ENCODE measurements around the gene DRD3. TPM values are rescaled to one million over a fixed set of nuclear protein-coding genes. Genes with fewer than 3 reads are reported as not detected.

The DRD3 gene
- total and polyA plus RNA-seq, 7 donors, result not detected

DNA sequence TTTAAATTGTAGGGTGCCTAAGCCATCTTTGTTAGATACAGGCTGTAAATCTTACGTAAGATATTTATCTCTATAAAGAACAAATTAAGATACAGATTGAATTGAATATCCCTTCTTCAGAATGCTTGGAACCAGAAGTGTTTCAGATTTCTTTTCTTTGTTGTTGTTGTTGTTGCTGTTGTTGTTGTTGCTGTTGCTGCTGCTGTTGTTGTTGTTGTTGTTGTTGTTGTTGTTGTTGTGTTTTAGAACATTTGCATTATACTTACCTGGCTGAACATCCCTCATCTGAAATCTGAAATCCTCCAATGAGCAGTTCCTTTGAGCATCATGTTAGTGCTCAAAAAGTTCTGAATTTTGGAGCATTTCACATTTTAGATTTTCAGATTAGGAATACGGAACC lies 95.7 kb downstream of the DRD3 start:
- no peak overlapping the region for H3K27ac ChIP-seq
- H3K4me3 ChIP-seq, result no peak overlapping the region
- WGBS, 3 donors, result 96 to 99% (median 98%) methylated on average over 2 of the region's 2 CpGs
- intact Hi-C loops (cut with DNase I), result no loop called here
- H3K36me3 ChIP-seq (ENCODE audit: insufficient read depth in 1 of 2, low read depth in 1 of 2), result peaks cover 14 to 95% of the 10 kb centered on the region in 2 donors
- TF ChIP-seq, protein P1, sequence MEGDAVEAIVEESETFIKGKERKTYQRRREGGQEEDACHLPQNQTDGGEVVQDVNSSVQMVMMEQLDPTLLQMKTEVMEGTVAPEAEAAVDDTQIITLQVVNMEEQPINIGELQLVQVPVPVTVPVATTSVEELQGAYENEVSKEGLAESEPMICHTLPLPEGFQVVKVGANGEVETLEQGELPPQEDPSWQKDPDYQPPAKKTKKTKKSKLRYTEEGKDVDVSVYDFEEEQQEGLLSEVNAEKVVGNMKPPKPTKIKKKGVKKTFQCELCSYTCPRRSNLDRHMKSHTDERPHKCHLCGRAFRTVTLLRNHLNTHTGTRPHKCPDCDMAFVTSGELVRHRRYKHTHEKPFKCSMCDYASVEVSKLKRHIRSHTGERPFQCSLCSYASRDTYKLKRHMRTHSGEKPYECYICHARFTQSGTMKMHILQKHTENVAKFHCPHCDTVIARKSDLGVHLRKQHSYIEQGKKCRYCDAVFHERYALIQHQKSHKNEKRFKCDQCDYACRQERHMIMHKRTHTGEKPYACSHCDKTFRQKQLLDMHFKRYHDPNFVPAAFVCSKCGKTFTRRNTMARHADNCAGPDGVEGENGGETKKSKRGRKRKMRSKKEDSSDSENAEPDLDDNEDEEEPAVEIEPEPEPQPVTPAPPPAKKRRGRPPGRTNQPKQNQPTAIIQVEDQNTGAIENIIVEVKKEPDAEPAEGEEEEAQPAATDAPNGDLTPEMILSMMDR (IDR thresholded peaks at IDR 0.05), result no peak
- no peaks in the 10 kb centered on the region for H3K4me1 ChIP-seq
- DNase-seq (no peak), ATAC-seq (no peak)
- no peaks in the 10 kb centered on the region for H3K9me3 ChIP-seq
- no peaks in the 10 kb centered on the region for H3K27me3 ChIP-seq (ENCODE audit: insufficient read depth in 3 of 3, low read length in 2 of 3)

DNA sequence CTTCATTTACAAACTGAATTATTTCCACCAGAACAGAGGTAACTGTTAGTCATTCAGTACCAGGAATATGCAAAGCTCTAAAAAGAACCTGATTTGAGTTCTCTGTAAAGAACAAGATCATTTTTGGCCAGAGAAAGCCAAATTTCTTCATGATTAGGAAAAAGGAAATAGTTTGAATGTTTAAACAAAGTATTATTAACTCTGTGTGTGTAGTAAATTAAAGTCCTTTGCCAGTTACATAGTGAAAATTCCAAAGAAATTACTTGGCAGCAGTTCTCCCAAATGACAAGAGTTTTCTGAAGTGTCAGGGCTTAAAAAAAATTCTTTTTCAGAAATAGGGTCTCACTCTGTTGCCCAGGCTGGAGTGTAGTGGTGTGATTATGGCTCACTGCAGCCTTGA lies 97.8 kb downstream of the DRD3 start:
- Histone ChIP-seq H3K4me1 (no peaks in the 10 kb centered on the region), H3K4me3 (no peak overlapping the region), H3K9me3 (no peaks in the 10 kb centered on the region), H3K27me3 (ENCODE audit: insufficient read depth in 3 of 3, low read length in 2 of 3) (no peaks in the 10 kb centered on the region), H3K36me3 (ENCODE audit: insufficient read depth in 1 of 2, low read depth in 1 of 2) (peaks cover 14 to 96% of the 10 kb centered on the region in 2 donors), H3K27ac (no peak overlapping the region)
- no peak for DNase-seq
- intact Hi-C loops (cut with DNase I), result no loop called here
- TF ChIP-seq, protein P1 (IDR thresholded peaks at IDR 0.05), result no peak
- no peak for ATAC-seq

DNA sequence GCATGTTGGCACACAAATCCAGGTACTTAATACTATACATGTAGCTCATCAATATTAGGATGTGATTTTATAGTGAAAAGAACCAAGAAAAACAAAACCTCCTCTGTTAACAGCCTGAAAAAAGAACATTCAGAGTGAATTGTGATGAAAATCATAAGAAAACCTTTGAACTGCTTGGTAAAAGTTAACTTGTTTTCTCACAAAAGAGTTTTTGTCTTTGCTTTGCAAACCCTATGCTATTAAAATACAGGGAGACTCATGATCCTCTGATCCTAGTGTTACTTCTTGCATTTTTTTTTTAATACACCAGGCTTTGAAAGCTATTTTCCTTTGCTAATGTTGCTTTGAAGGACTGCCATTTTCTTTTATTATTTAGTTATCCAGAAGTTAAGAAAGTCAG lies 98.7 kb downstream of the DRD3 start:
- peaks cover 9 to 96% of the 10 kb centered on the region in 2 donors for H3K36me3 ChIP-seq (ENCODE audit: insufficient read depth in 1 of 2, low read depth in 1 of 2)
- no peak overlapping the region for H3K27ac ChIP-seq
- TF ChIP-seq, protein P1 (IDR thresholded peaks at IDR 0.05), result no peak

DNA sequence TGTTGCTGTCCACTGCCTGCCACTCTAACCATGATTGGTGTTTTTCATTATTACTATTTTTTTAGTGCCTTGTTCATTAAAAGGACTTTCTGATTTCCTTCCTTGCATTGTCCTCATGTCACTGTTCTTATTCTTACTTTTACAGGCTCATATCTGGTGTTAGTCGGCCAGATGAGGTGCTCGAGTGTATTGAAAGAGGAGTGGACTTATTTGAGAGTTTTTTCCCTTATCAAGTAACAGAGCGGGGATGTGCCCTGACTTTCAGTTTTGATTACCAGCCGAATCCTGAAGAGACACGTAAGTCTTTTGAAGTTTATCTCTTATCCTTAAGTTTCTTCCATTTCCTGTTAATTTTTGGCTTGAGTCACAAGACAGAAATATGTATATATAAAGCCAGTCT lies 99.1 kb downstream of the DRD3 start:
- no peak for DNase-seq
- intact Hi-C loops (cut with DNase I), result no loop called here
- H3K4me1 ChIP-seq, result no peaks in the 10 kb centered on the region
- whole genome bisulfite sequencing, 3 donors, result 72 to 81% (median 81%) methylated on average over 5 of the region's 5 CpGs
- H3K27me3 ChIP-seq (ENCODE audit: insufficient read depth in 3 of 3, low read length in 2 of 3), result no peaks in the 10 kb centered on the region
- H3K36me3 ChIP-seq (ENCODE audit: insufficient read depth in 1 of 2, low read depth in 1 of 2), result peaks cover 9 to 96% of the 10 kb centered on the region in 2 donors
- no peak for ATAC-seq
- no peak overlapping the region for H3K27ac ChIP-seq
- H3K9me3 ChIP-seq, result no peaks in the 10 kb centered on the region
- TF ChIP-seq, protein P1 (IDR thresholded peaks at IDR 0.05), result no peak
- no peak overlapping the region for H3K4me3 ChIP-seq

More for the DNA sequence above, 98.7 kb downstream of the DRD3 start:
- Histone ChIP-seq H3K4me3 (no peak overlapping the region), H3K27me3 (ENCODE audit: insufficient read depth in 3 of 3, low read length in 2 of 3) (no peaks in the 10 kb centered on the region), H3K9me3 (no peaks in the 10 kb centered on the region), H3K4me1 (no peaks in the 10 kb centered on the region)
- DNase-seq (no peak), ATAC-seq (no peak)
- intact Hi-C loops (cut with DNase I), result no loop called here

DNA sequence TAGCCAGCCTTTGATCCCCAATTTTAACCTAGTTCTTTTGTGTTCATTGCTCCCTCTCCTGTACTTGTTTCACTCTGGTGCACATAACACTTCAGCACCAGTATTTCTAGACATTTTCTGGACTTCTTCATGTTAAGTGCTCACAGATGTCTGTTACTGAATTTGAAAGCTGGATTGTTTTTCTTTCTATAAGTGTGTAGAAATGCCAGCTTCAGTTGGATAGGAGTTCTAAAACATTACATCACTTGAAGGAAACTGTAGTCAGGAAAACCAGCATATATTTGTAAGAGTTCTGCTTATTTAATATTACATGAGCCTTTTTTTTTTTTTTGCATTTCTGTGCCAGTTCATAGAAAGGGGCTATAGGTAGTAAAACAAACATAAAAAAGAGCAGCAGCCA lies 100.7 kb downstream of the DRD3 start:
- DNase-seq (no peak), ATAC-seq (no peak)
- H3K27ac ChIP-seq, result no peak overlapping the region
- H3K36me3 ChIP-seq (ENCODE audit: insufficient read depth in 1 of 2, low read depth in 1 of 2), result peaks cover 16 to 98% of the 10 kb centered on the region in 2 donors
- H3K4me1 ChIP-seq, result no peaks in the 10 kb centered on the region
- H3K9me3 ChIP-seq, result no peaks in the 10 kb centered on the region
- intact Hi-C loops (cut with DNase I), result no loop called here
- no peaks in the 10 kb centered on the region for H3K27me3 ChIP-seq (ENCODE audit: insufficient read depth in 3 of 3, low read length in 2 of 3)
- H3K4me3 ChIP-seq, result no peak overlapping the region
- TF ChIP-seq, protein P1 (IDR thresholded peaks at IDR 0.05), result no peak

All from psoas muscle (tissue), 8 donors.